GM23338 (cell line): Measurements from ENCODE around the gene ARL5A. TPM values are rescaled to one million over a fixed set of nuclear protein-coding genes. Genes with fewer than 3 reads are reported as not detected.

Experiments
- ATAC-seq: fragments of 200-7000 bp; cut with Tn5 transposase; 3 replicates; pipeline ENCODE4 v1.9.1; 2020
- DNase-seq: peaks from one replicate; pipeline ENCODE4 v3.0.0-alpha.2; 2015; ENCODE audit warnings: low spot score
- H2AFZ ChIP-seq: fragments of 200-600 bp; sonication (generic); 2 replicates; pipeline ENCODE4 v1.8.0; 2016; ENCODE audit warnings: antibody characterized with exemption, mild to moderate bottlenecking, moderate library complexity
- H3F3A ChIP-seq: fragments of 200-600 bp; sonication (generic); replicated peaks from 2 replicates; pipeline ENCODE4 v1.8.0; 2017; ENCODE audit warnings: antibody characterized with exemption, mixed run types, low read depth
- H3K27ac ChIP-seq: fragments of 200-600 bp; sonication (generic); 2 replicates; pipeline ENCODE4 v1.6.1; 2016; ENCODE audit warnings: low read depth
- H3K27me3 ChIP-seq: fragments of 200-600 bp; sonication (generic); 2 replicates; pipeline ENCODE4 v1.8.0; 2016; ENCODE audit warnings: mild to moderate bottlenecking, mixed run types, moderate library complexity; ENCODE audit not compliant: insufficient read depth
- H3K36me3 ChIP-seq: fragments of 200-600 bp; sonication (generic); 2 replicates; pipeline ENCODE4 v1.8.0; 2016; ENCODE audit warnings: mild to moderate bottlenecking; ENCODE audit not compliant: insufficient read depth
- H3K4me1 ChIP-seq: fragments of 200-600 bp; sonication (generic); 2 replicates; pipeline ENCODE4 v1.8.0; 2016; ENCODE audit warnings: mild to moderate bottlenecking, moderate library complexity; ENCODE audit not compliant: insufficient read depth
- H3K4me2 ChIP-seq: fragments of 200-600 bp; sonication (generic); 2 replicates; pipeline ENCODE4 v1.7.1; 2017; ENCODE audit warnings: mixed run types
- H3K4me3 ChIP-seq: fragments of 200-600 bp; sonication (generic); 2 replicates; pipeline ENCODE4 v1.6.1; 2016; ENCODE audit warnings: mixed run types
- H3K79me2 ChIP-seq: fragments of 200-600 bp; sonication (generic); replicated peaks from 2 replicates; pipeline ENCODE4 v1.8.0; 2017; ENCODE audit warnings: mild to moderate bottlenecking; ENCODE audit not compliant: insufficient read depth
- H3K9me2 ChIP-seq: fragments of 200-600 bp; sonication (generic); 2 replicates; pipeline ENCODE4 v1.8.0; 2017; ENCODE audit not compliant: insufficient read depth
- H4K20me1 ChIP-seq: fragments of 200-600 bp; sonication (generic); replicated peaks from 2 replicates; pipeline ENCODE4 v1.8.0; 2017; ENCODE audit warnings: mild to moderate bottlenecking; ENCODE audit not compliant: insufficient read depth
- H3K27ac Mint-ChIP-seq: 2 replicates; pipeline ENCODE4 v1.8.0; 2020; ENCODE audit warnings: inconsistent platforms, mild to moderate bottlenecking, moderate library complexity, mixed read lengths
- H3K27me3 Mint-ChIP-seq: 3 replicates; pipeline ENCODE4 v1.8.0; 2022; ENCODE audit warnings: low read depth, mild to moderate bottlenecking, moderate library complexity, mixed read lengths, inconsistent platforms; ENCODE audit not compliant: insufficient read depth, poor library complexity
- H3K36me3 Mint-ChIP-seq: 3 replicates; pipeline ENCODE4 v1.8.0; 2021; ENCODE audit warnings: low read depth, mild to moderate bottlenecking, inconsistent platforms, moderate library complexity, mixed read lengths
- H3K4me1 Mint-ChIP-seq: 3 replicates; pipeline ENCODE4 v1.8.0; 2020; ENCODE audit warnings: mild to moderate bottlenecking, inconsistent platforms, mixed read lengths
- H3K4me3 Mint-ChIP-seq: 3 replicates; pipeline ENCODE4 v1.8.0; 2021; ENCODE audit warnings: moderate library complexity, mild to moderate bottlenecking, inconsistent platforms, mixed read lengths
- H3K9me3 Mint-ChIP-seq: 3 replicates; pipeline ENCODE4 v1.8.0; 2020; ENCODE audit warnings: moderate library complexity, mild to moderate bottlenecking, inconsistent platforms, mixed read lengths
- CREB1 ChIP-seq: fragments of 250-450 bp; sonication (Bioruptor Pico); IDR thresholded peaks from 2 replicates; pipeline ENCODE4 v1.5.0; 2020; ENCODE audit warnings: low read depth, mild to moderate bottlenecking, moderate library complexity
- CTCF ChIP-seq, 2 experiments: fragments of 200-600 bp in 1 of 2; sonication (generic) in 1 of 2; conservative IDR thresholded peaks; 2 replicates each; pipeline versions ENCODE4 v1.5.1 to v1.6.1; 2016 to 2017; ENCODE audit warnings: antibody characterized with exemption in 2 of 2, low read depth in 2 of 2, mild to moderate bottlenecking in 2 of 2, moderate library complexity in 1 of 2
- ETS1 ChIP-seq: IDR thresholded peaks from 2 replicates; pipeline ENCODE4 v1.6.1; 2016; ENCODE audit warnings: antibody characterized with exemption
- EZH2 ChIP-seq: fragments of 200-600 bp; sonication (generic); IDR thresholded peaks from one replicate; pipeline ENCODE4 v1.8.0; 2017; ENCODE audit warnings: antibody characterized with exemption, mild to moderate bottlenecking, low read depth; ENCODE audit not compliant: unreplicated experiment
- EZH2phosphoT487 ChIP-seq: fragments of 200-600 bp; sonication (generic); IDR thresholded peaks from one replicate; pipeline ENCODE4 v1.8.1; 2018; ENCODE audit warnings: antibody characterized with exemption; ENCODE audit not compliant: unreplicated experiment
- JUNB ChIP-seq: IDR thresholded peaks from one replicate; pipeline ENCODE4 v1.6.1; 2016; ENCODE audit warnings: antibody characterized with exemption; ENCODE audit not compliant: unreplicated experiment
- NANOG ChIP-seq: IDR thresholded peaks from 2 replicates; pipeline ENCODE4 v1.6.1; 2016; ENCODE audit warnings: antibody characterized with exemption, borderline replicate concordance
- POLR2AphosphoS5 ChIP-seq: IDR thresholded peaks from 2 replicates; pipeline ENCODE4 v1.6.1; 2016; ENCODE audit warnings: antibody characterized with exemption, low read depth
- REST ChIP-seq: IDR thresholded peaks from one replicate; pipeline ENCODE4 v1.6.1; 2018; ENCODE audit warnings: antibody characterized with exemption; ENCODE audit not compliant: unreplicated experiment
- STAT1 ChIP-seq: IDR thresholded peaks from one replicate; pipeline ENCODE4 v1.6.1; 2016; ENCODE audit warnings: antibody characterized with exemption; ENCODE audit not compliant: unreplicated experiment
- ZNF114 ChIP-seq: fragments of 250-450 bp; sonication (Bioruptor Pico); IDR thresholded peaks from 2 replicates; pipeline ENCODE4 v1.5.0; 2020; ENCODE audit warnings: mild to moderate bottlenecking, moderate library complexity
- ZNF331 ChIP-seq: fragments of 250-450 bp; sonication (Bioruptor Pico); IDR thresholded peaks from 2 replicates; pipeline ENCODE4 v1.5.0; 2020; ENCODE audit warnings: low read depth, mild to moderate bottlenecking, moderate library complexity
- ZNF462 ChIP-seq: fragments of 250-450 bp; sonication (Bioruptor Pico); IDR thresholded peaks from 2 replicates; pipeline ENCODE4 v1.5.0; 2020; ENCODE audit warnings: mild to moderate bottlenecking, moderate library complexity
- polyA plus RNA-seq: library from polyadenylated mRNA; unstranded; fragments of >200 nt; fragmentation: Nextera tagmentation; extraction: Ambion mirVana; gene quantifications from 2 replicates; pipeline ENCODE4 v1.2.1, GENCODE V29; 2016
- total RNA-seq: library from RNA; depleted of rRNA; stranded (reverse); fragments of >200 nt; shearing (Covaris generic); gene quantifications from 2 replicates; pipeline ENCODE4 v1.2.3, GENCODE V29; 2014

The ARL5A gene
- total and polyA plus RNA-seq, 2 experiments from 2014 or later: 26.8 to 104 TPM

GRCh38 chr2:151840216-151841046 lies 12.2 kb upstream of the ARL5A start:
- Mint-ChIP-seq H3K27me3 (no peaks in the 10 kb centered on the region), H3K9me3 (no peaks in the 10 kb centered on the region), H3K36me3 (no peaks in the 10 kb centered on the region), H3K4me1 (peaks cover 2% of the 10 kb centered on the region; the same call in 1 of the 3 replicates), H3K4me3 (no peak overlapping the region), H3K27ac (no peak overlapping the region)
- H3K4me1 ChIP-seq: no peaks in the 10 kb centered on the region
- no peaks in the 10 kb centered on the region for H4K20me1 ChIP-seq
- H3K27ac ChIP-seq: no peak overlapping the region
- no peak for ATAC-seq
- TF ChIP-seq STAT1 (no peak), CTCF (conservative IDR thresholded peaks at IDR 0.05; ENCODE audit: low read depth in 2 of 2) (no peak), REST (no peak), EZH2phosphoT487 (no peak), ZNF114 (no peak), ZNF462 (CRISPR knock-in tag) (no peak), JUNB (no peak), CREB1 (CRISPR knock-in tag) (no peak), POLR2AphosphoS5 (no peak), NANOG (no peak), EZH2 (no peak), ZNF331 (CRISPR knock-in tag) (no peak), ETS1 (no peak)
- no peak for DNase-seq
- no peak overlapping the region for H3K4me3 ChIP-seq
- H3K27me3 ChIP-seq: no peaks in the 10 kb centered on the region
- no peaks in the 10 kb centered on the region for H3K9me2 ChIP-seq
- H3K4me2 ChIP-seq: no peak overlapping the region
- H3F3A ChIP-seq: no peaks in the 10 kb centered on the region
- H3K79me2 ChIP-seq: no peaks in the 10 kb centered on the region
- H3K36me3 ChIP-seq: no peaks in the 10 kb centered on the region
- H2AFZ ChIP-seq: no peak overlapping the region
